GM23338 (cell line): Measurements from ENCODE around the gene CCNL1. TPM values are rescaled to one million over a fixed set of nuclear protein-coding genes. Genes with fewer than 3 reads are reported as not detected.

Experiments
- ATAC-seq: fragments of 200-7000 bp; cut with Tn5 transposase; 3 replicates; pipeline ENCODE4 v1.9.1; 2020
- DNase-seq: peaks from one replicate; pipeline ENCODE4 v3.0.0-alpha.2; 2015; ENCODE audit warnings: low spot score
- H2AFZ ChIP-seq: fragments of 200-600 bp; sonication (generic); 2 replicates; pipeline ENCODE4 v1.8.0; 2016; ENCODE audit warnings: antibody characterized with exemption, mild to moderate bottlenecking, moderate library complexity
- H3F3A ChIP-seq: fragments of 200-600 bp; sonication (generic); replicated peaks from 2 replicates; pipeline ENCODE4 v1.8.0; 2017; ENCODE audit warnings: antibody characterized with exemption, mixed run types, low read depth
- H3K27ac ChIP-seq: fragments of 200-600 bp; sonication (generic); 2 replicates; pipeline ENCODE4 v1.6.1; 2016; ENCODE audit warnings: low read depth
- H3K27me3 ChIP-seq: fragments of 200-600 bp; sonication (generic); 2 replicates; pipeline ENCODE4 v1.8.0; 2016; ENCODE audit warnings: mild to moderate bottlenecking, mixed run types, moderate library complexity; ENCODE audit not compliant: insufficient read depth
- H3K36me3 ChIP-seq: fragments of 200-600 bp; sonication (generic); 2 replicates; pipeline ENCODE4 v1.8.0; 2016; ENCODE audit warnings: mild to moderate bottlenecking; ENCODE audit not compliant: insufficient read depth
- H3K4me1 ChIP-seq: fragments of 200-600 bp; sonication (generic); 2 replicates; pipeline ENCODE4 v1.8.0; 2016; ENCODE audit warnings: mild to moderate bottlenecking, moderate library complexity; ENCODE audit not compliant: insufficient read depth
- H3K4me2 ChIP-seq: fragments of 200-600 bp; sonication (generic); 2 replicates; pipeline ENCODE4 v1.7.1; 2017; ENCODE audit warnings: mixed run types
- H3K4me3 ChIP-seq: fragments of 200-600 bp; sonication (generic); 2 replicates; pipeline ENCODE4 v1.6.1; 2016; ENCODE audit warnings: mixed run types
- H3K79me2 ChIP-seq: fragments of 200-600 bp; sonication (generic); replicated peaks from 2 replicates; pipeline ENCODE4 v1.8.0; 2017; ENCODE audit warnings: mild to moderate bottlenecking; ENCODE audit not compliant: insufficient read depth
- H3K9me2 ChIP-seq: fragments of 200-600 bp; sonication (generic); 2 replicates; pipeline ENCODE4 v1.8.0; 2017; ENCODE audit not compliant: insufficient read depth
- H4K20me1 ChIP-seq: fragments of 200-600 bp; sonication (generic); replicated peaks from 2 replicates; pipeline ENCODE4 v1.8.0; 2017; ENCODE audit warnings: mild to moderate bottlenecking; ENCODE audit not compliant: insufficient read depth
- H3K27ac Mint-ChIP-seq: 2 replicates; pipeline ENCODE4 v1.8.0; 2020; ENCODE audit warnings: inconsistent platforms, mild to moderate bottlenecking, moderate library complexity, mixed read lengths
- H3K27me3 Mint-ChIP-seq: 3 replicates; pipeline ENCODE4 v1.8.0; 2022; ENCODE audit warnings: low read depth, mild to moderate bottlenecking, moderate library complexity, mixed read lengths, inconsistent platforms; ENCODE audit not compliant: insufficient read depth, poor library complexity
- H3K36me3 Mint-ChIP-seq: 3 replicates; pipeline ENCODE4 v1.8.0; 2021; ENCODE audit warnings: low read depth, mild to moderate bottlenecking, inconsistent platforms, moderate library complexity, mixed read lengths
- H3K4me1 Mint-ChIP-seq: 3 replicates; pipeline ENCODE4 v1.8.0; 2020; ENCODE audit warnings: mild to moderate bottlenecking, inconsistent platforms, mixed read lengths
- H3K4me3 Mint-ChIP-seq: 3 replicates; pipeline ENCODE4 v1.8.0; 2021; ENCODE audit warnings: moderate library complexity, mild to moderate bottlenecking, inconsistent platforms, mixed read lengths
- H3K9me3 Mint-ChIP-seq: 3 replicates; pipeline ENCODE4 v1.8.0; 2020; ENCODE audit warnings: moderate library complexity, mild to moderate bottlenecking, inconsistent platforms, mixed read lengths
- CREB1 ChIP-seq: fragments of 250-450 bp; sonication (Bioruptor Pico); IDR thresholded peaks from 2 replicates; pipeline ENCODE4 v1.5.0; 2020; ENCODE audit warnings: low read depth, mild to moderate bottlenecking, moderate library complexity
- EZH2 ChIP-seq: fragments of 200-600 bp; sonication (generic); IDR thresholded peaks from one replicate; pipeline ENCODE4 v1.8.0; 2017; ENCODE audit warnings: antibody characterized with exemption, mild to moderate bottlenecking, low read depth; ENCODE audit not compliant: unreplicated experiment
- EZH2phosphoT487 ChIP-seq: fragments of 200-600 bp; sonication (generic); IDR thresholded peaks from one replicate; pipeline ENCODE4 v1.8.1; 2018; ENCODE audit warnings: antibody characterized with exemption; ENCODE audit not compliant: unreplicated experiment
- JUNB ChIP-seq: IDR thresholded peaks from one replicate; pipeline ENCODE4 v1.6.1; 2016; ENCODE audit warnings: antibody characterized with exemption; ENCODE audit not compliant: unreplicated experiment
- NANOG ChIP-seq: IDR thresholded peaks from 2 replicates; pipeline ENCODE4 v1.6.1; 2016; ENCODE audit warnings: antibody characterized with exemption, borderline replicate concordance
- ZNF114 ChIP-seq: fragments of 250-450 bp; sonication (Bioruptor Pico); IDR thresholded peaks from 2 replicates; pipeline ENCODE4 v1.5.0; 2020; ENCODE audit warnings: mild to moderate bottlenecking, moderate library complexity
- ZNF331 ChIP-seq: fragments of 250-450 bp; sonication (Bioruptor Pico); IDR thresholded peaks from 2 replicates; pipeline ENCODE4 v1.5.0; 2020; ENCODE audit warnings: low read depth, mild to moderate bottlenecking, moderate library complexity
- polyA plus RNA-seq: library from polyadenylated mRNA; unstranded; fragments of >200 nt; fragmentation: Nextera tagmentation; extraction: Ambion mirVana; gene quantifications from 2 replicates; pipeline ENCODE4 v1.2.1, GENCODE V29; 2016
- total RNA-seq: library from RNA; depleted of rRNA; stranded (reverse); fragments of >200 nt; shearing (Covaris generic); gene quantifications from 2 replicates; pipeline ENCODE4 v1.2.3, GENCODE V29; 2014
- TF ChIP-seq, protein P1 (sequence below), 2 experiments: fragments of 200-600 bp in 1 of 2; sonication (generic) in 1 of 2; conservative IDR thresholded peaks; 2 replicates each; pipeline versions ENCODE4 v1.5.1 to v1.6.1; 2016 to 2017; ENCODE audit warnings: antibody characterized with exemption in 2 of 2, low read depth in 2 of 2, mild to moderate bottlenecking in 2 of 2, moderate library complexity in 1 of 2
- TF ChIP-seq, protein P2 (sequence below): fragments of 250-450 bp; sonication (Bioruptor Pico); IDR thresholded peaks from 2 replicates; pipeline ENCODE4 v1.5.0; 2020; ENCODE audit warnings: mild to moderate bottlenecking, moderate library complexity
- TF ChIP-seq, protein P3 (sequence below): IDR thresholded peaks from 2 replicates; pipeline ENCODE4 v1.6.1; 2016; ENCODE audit warnings: antibody characterized with exemption
- TF ChIP-seq, protein P4 (sequence below): IDR thresholded peaks from one replicate; pipeline ENCODE4 v1.6.1; 2018; ENCODE audit warnings: antibody characterized with exemption; ENCODE audit not compliant: unreplicated experiment

The CCNL1 gene
- total and polyA plus RNA-seq, 2 experiments from 2014 or later, result 108 to 134 TPM

DNA sequence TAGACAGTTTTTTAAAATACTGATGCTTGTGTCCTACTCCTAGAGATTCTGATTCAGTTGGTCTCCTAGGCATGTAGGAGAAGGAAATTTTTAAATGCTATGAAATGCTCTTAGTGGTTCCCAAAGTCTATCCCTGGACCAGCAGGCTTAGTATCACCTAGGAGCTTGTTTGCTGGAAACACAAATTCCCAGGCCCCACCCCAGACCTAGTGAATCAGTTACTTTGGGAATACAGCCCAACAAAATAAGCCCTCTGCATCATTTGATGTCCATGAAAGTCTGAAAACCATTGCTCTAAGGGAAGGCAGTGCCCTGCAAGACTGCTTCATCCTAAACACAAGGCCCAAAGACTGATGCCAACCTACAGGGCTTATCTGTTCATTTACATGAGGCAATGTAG is 36.3 kb downstream of the CCNL1 start:
- Histone ChIP-seq H3K9me2 (peaks cover 5% of the 10 kb centered on the region; the same call in 1 of the 2 replicates), H3K4me2 (no peak overlapping the region), H4K20me1 (no peaks in the 10 kb centered on the region), H3K79me2 (no peaks in the 10 kb centered on the region), H2AFZ (no peak overlapping the region), H3K27me3 (peaks cover 5% of the 10 kb centered on the region; the same call in 1 of the 2 replicates), H3F3A (0 out of 2 replicates have a peak, but pooled peaks cover 3% of the 10 kb centered on the region), H3K27ac (no peak overlapping the region), H3K36me3 (no peaks in the 10 kb centered on the region; the same call in 1 of the 2 replicates), H3K4me1 (no peaks in the 10 kb centered on the region), H3K4me3 (no peak overlapping the region)
- no peak for DNase-seq
- Mint-ChIP-seq H3K27ac (no peak overlapping the region), H3K36me3 (no peaks in the 10 kb centered on the region), H3K4me1 (peaks cover 4% of the 10 kb centered on the region; the same call in 2 of the 3 replicates), H3K27me3 (peaks cover 1% of the 10 kb centered on the region), H3K4me3 (no peak overlapping the region), H3K9me3 (no peaks in the 10 kb centered on the region)
- TF ChIP-seq, protein P1, sequence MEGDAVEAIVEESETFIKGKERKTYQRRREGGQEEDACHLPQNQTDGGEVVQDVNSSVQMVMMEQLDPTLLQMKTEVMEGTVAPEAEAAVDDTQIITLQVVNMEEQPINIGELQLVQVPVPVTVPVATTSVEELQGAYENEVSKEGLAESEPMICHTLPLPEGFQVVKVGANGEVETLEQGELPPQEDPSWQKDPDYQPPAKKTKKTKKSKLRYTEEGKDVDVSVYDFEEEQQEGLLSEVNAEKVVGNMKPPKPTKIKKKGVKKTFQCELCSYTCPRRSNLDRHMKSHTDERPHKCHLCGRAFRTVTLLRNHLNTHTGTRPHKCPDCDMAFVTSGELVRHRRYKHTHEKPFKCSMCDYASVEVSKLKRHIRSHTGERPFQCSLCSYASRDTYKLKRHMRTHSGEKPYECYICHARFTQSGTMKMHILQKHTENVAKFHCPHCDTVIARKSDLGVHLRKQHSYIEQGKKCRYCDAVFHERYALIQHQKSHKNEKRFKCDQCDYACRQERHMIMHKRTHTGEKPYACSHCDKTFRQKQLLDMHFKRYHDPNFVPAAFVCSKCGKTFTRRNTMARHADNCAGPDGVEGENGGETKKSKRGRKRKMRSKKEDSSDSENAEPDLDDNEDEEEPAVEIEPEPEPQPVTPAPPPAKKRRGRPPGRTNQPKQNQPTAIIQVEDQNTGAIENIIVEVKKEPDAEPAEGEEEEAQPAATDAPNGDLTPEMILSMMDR (conservative IDR thresholded peaks at IDR 0.05; ENCODE audit: low read depth in 2 of 2), result no peak
- no peak for TF ChIP-seq EZH2
- no peak for TF ChIP-seq CREB1 (CRISPR knock-in tag)
- no peak for TF ChIP-seq JUNB
- TF ChIP-seq EZH2phosphoT487, result no peak
- TF ChIP-seq, protein P2, sequence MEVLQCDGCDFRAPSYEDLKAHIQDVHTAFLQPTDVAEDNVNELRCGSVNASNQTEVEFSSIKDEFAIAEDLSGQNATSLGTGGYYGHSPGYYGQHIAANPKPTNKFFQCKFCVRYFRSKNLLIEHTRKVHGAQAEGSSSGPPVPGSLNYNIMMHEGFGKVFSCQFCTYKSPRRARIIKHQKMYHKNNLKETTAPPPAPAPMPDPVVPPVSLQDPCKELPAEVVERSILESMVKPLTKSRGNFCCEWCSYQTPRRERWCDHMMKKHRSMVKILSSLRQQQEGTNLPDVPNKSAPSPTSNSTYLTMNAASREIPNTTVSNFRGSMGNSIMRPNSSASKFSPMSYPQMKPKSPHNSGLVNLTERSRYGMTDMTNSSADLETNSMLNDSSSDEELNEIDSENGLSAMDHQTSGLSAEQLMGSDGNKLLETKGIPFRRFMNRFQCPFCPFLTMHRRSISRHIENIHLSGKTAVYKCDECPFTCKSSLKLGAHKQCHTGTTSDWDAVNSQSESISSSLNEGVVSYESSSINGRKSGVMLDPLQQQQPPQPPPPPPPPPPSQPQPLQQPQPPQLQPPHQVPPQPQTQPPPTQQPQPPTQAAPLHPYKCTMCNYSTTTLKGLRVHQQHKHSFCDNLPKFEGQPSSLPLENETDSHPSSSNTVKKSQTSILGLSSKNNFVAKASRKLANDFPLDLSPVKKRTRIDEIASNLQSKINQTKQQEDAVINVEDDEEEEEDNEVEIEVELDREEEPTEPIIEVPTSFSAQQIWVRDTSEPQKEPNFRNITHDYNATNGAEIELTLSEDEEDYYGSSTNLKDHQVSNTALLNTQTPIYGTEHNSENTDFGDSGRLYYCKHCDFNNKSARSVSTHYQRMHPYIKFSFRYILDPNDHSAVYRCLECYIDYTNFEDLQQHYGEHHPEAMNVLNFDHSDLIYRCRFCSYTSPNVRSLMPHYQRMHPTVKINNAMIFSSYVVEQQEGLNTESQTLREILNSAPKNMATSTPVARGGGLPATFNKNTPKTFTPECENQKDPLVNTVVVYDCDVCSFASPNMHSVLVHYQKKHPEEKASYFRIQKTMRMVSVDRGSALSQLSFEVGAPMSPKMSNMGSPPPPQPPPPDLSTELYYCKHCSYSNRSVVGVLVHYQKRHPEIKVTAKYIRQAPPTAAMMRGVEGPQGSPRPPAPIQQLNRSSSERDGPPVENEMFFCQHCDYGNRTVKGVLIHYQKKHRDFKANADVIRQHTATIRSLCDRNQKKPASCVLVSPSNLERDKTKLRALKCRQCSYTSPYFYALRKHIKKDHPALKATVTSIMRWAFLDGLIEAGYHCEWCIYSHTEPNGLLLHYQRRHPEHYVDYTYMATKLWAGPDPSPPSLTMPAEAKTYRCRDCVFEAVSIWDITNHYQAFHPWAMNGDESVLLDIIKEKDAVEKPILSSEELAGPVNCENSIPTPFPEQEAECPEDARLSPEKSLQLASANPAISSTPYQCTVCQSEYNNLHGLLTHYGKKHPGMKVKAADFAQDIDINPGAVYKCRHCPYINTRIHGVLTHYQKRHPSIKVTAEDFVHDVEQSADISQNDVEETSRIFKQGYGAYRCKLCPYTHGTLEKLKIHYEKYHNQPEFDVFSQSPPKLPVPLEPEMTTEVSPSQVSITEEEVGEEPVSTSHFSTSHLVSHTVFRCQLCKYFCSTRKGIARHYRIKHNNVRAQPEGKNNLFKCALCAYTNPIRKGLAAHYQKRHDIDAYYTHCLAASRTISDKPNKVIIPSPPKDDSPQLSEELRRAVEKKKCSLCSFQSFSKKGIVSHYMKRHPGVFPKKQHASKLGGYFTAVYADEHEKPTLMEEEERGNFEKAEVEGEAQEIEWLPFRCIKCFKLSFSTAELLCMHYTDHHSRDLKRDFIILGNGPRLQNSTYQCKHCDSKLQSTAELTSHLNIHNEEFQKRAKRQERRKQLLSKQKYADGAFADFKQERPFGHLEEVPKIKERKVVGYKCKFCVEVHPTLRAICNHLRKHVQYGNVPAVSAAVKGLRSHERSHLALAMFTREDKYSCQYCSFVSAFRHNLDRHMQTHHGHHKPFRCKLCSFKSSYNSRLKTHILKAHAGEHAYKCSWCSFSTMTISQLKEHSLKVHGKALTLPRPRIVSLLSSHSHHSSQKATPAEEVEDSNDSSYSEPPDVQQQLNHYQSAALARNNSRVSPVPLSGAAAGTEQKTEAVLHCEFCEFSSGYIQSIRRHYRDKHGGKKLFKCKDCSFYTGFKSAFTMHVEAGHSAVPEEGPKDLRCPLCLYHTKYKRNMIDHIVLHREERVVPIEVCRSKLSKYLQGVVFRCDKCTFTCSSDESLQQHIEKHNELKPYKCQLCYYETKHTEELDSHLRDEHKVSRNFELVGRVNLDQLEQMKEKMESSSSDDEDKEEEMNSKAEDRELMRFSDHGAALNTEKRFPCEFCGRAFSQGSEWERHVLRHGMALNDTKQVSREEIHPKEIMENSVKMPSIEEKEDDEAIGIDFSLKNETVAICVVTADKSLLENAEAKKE (CRISPR knock-in tag), result no peak
- no peak for TF ChIP-seq ZNF114 (CRISPR knock-in tag)
- TF ChIP-seq, protein P3, sequence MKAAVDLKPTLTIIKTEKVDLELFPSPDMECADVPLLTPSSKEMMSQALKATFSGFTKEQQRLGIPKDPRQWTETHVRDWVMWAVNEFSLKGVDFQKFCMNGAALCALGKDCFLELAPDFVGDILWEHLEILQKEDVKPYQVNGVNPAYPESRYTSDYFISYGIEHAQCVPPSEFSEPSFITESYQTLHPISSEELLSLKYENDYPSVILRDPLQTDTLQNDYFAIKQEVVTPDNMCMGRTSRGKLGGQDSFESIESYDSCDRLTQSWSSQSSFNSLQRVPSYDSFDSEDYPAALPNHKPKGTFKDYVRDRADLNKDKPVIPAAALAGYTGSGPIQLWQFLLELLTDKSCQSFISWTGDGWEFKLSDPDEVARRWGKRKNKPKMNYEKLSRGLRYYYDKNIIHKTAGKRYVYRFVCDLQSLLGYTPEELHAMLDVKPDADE, result no peak
- TF ChIP-seq NANOG, result no peak
- no peak for TF ChIP-seq ZNF331
- TF ChIP-seq, protein P4, sequence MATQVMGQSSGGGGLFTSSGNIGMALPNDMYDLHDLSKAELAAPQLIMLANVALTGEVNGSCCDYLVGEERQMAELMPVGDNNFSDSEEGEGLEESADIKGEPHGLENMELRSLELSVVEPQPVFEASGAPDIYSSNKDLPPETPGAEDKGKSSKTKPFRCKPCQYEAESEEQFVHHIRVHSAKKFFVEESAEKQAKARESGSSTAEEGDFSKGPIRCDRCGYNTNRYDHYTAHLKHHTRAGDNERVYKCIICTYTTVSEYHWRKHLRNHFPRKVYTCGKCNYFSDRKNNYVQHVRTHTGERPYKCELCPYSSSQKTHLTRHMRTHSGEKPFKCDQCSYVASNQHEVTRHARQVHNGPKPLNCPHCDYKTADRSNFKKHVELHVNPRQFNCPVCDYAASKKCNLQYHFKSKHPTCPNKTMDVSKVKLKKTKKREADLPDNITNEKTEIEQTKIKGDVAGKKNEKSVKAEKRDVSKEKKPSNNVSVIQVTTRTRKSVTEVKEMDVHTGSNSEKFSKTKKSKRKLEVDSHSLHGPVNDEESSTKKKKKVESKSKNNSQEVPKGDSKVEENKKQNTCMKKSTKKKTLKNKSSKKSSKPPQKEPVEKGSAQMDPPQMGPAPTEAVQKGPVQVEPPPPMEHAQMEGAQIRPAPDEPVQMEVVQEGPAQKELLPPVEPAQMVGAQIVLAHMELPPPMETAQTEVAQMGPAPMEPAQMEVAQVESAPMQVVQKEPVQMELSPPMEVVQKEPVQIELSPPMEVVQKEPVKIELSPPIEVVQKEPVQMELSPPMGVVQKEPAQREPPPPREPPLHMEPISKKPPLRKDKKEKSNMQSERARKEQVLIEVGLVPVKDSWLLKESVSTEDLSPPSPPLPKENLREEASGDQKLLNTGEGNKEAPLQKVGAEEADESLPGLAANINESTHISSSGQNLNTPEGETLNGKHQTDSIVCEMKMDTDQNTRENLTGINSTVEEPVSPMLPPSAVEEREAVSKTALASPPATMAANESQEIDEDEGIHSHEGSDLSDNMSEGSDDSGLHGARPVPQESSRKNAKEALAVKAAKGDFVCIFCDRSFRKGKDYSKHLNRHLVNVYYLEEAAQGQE, result no peak
- no peak for ATAC-seq
